Body of pancreas (tissue), 4 donors: ENCODE results near the gene SP100. TPM values are rescaled to one million over a fixed set of nuclear protein-coding genes. Genes with fewer than 3 reads are reported as not detected.
A peak's percentile ranks its signal among the peaks of the same experiment; 100 is the strongest.

ENCODE experiments used
- ATAC-seq: fragments of 150-250 bp; one replicate; pipeline ENCODE4 v1.9.1; 2016
- DNase-seq, 4 donors: peaks; one replicate each; pipeline ENCODE4 v3.0.0-alpha.2; 2019
- H3K27ac ChIP-seq, 4 donors: fragments of 200-600 bp; sonication (generic); 1 replicate in 3 of 4; 2 replicates in 1 of 4; pipeline versions ENCODE4 v1.5.1 to v1.6.1; 2016 to 2019; ENCODE audit warnings: mild to moderate bottlenecking in 1 of 4, mixed read lengths in 1 of 4, moderate library complexity in 1 of 4
- H3K27me3 ChIP-seq, 2 donors: fragments of 200-600 bp; sonication (generic); one replicate each; pipeline ENCODE4 v1.6.0; 2016; ENCODE audit warnings: mild to moderate bottlenecking in 1 of 2
- H3K36me3 ChIP-seq, 2 donors: fragments of 200-600 bp; sonication (generic); replicated peaks in 1 of 2; 2 replicates each; pipeline ENCODE4 v1.5.1; 2016; ENCODE audit warnings: low read depth in 2 of 2; ENCODE audit not compliant: insufficient read depth in 1 of 2
- H3K4me1 ChIP-seq: fragments of 200-600 bp; sonication (generic); one replicate; pipeline ENCODE4 v1.6.0; 2016
- H3K4me3 ChIP-seq, 2 donors: fragments of 200-600 bp; sonication (generic); 1 replicate in 1 of 2; 2 replicates in 1 of 2; pipeline ENCODE4 v1.5.1; 2016 to 2019
- H3K9me3 ChIP-seq, 3 donors: fragments of 200-600 bp; sonication (generic); 1 replicate in 2 of 3; 2 replicates in 1 of 3; pipeline ENCODE4 v1.5.1; 2016
- POLR2A ChIP-seq, 3 donors: fragments of 450-650 bp; IDR thresholded peaks; one replicate each; pipeline ENCODE4 v1.6.1; 2016; ENCODE audit warnings: antibody characterized with exemption in 3 of 3, mild to moderate bottlenecking in 2 of 3
- WGBS, 2 donors: methylation state at CpG; one replicate each; pipeline ENCODE4 v1.1.5; 2017; 5-methylcytosine and 5-hydroxymethylcytosine counted together
- intact Hi-C: fragments of 100-400 bp; cut with DNase I; formaldehyde crosslinking; loops from one replicate; pipeline ENCODE4 v1.15.1; 2023
- total RNA-seq, 2 donors: library from RNA; depleted of rRNA; stranded (reverse); fragments of >200 nt; gene quantifications; one replicate each; pipeline ENCODE4 v1.1.0, GENCODE V29; 2016
- TF ChIP-seq, protein P1 (sequence below), 7 experiments: fragments of 450-650 bp in 4 of 7; fragments of 200-600 bp in 3 of 7; sonication (generic) in 3 of 7; IDR thresholded peaks; one replicate each; pipeline ENCODE4 v1.5.1; 2016 to 2019; ENCODE audit warnings: antibody characterized with exemption in 7 of 7

The SP100 gene
- total RNA-seq, 2 donors from 2014 or later, result 71.9 to 73.2 TPM

DNA sequence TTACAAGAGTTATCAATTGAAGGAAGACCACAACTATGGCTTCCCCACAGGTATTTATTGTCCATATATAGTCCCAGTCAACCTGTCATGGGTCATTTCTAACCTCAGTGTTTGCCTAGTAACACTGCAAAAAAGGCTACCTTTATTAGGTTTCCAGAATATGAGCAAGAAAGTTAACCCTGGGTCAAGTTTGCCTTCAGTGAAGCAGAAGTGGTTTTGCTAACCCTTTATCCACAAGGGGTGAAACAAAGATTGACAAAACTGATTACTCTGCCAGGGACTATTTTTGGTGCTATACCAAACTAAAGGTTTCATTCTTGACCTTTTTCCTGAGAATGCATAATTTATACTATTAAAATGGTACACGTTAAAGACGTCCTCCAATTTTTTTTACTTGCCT is 28.8 kb downstream of the SP100 start:
- WGBS, 2 donors, result 72 to 83% methylated on average over 2 of the region's 2 CpGs
- H3K4me3 ChIP-seq, result no peak overlapping the region
- TF ChIP-seq POLR2A (IDR thresholded peaks at IDR 0.05), result no peak
- TF ChIP-seq, protein P1, sequence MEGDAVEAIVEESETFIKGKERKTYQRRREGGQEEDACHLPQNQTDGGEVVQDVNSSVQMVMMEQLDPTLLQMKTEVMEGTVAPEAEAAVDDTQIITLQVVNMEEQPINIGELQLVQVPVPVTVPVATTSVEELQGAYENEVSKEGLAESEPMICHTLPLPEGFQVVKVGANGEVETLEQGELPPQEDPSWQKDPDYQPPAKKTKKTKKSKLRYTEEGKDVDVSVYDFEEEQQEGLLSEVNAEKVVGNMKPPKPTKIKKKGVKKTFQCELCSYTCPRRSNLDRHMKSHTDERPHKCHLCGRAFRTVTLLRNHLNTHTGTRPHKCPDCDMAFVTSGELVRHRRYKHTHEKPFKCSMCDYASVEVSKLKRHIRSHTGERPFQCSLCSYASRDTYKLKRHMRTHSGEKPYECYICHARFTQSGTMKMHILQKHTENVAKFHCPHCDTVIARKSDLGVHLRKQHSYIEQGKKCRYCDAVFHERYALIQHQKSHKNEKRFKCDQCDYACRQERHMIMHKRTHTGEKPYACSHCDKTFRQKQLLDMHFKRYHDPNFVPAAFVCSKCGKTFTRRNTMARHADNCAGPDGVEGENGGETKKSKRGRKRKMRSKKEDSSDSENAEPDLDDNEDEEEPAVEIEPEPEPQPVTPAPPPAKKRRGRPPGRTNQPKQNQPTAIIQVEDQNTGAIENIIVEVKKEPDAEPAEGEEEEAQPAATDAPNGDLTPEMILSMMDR (IDR thresholded peaks at IDR 0.05), result no peak
- intact Hi-C loops, result no loop called here
- H3K4me1 ChIP-seq, result no peaks in the 10 kb centered on the region
- no peaks in the 10 kb centered on the region for H3K9me3 ChIP-seq
- no peak overlapping the region for H3K27ac ChIP-seq
- H3K36me3 ChIP-seq, result peaks cover 7 to 14% of the 10 kb centered on the region in 2 donors
- ATAC-seq (no peak), DNase-seq (no peak)
- no peaks in the 10 kb centered on the region for H3K27me3 ChIP-seq

DNA sequence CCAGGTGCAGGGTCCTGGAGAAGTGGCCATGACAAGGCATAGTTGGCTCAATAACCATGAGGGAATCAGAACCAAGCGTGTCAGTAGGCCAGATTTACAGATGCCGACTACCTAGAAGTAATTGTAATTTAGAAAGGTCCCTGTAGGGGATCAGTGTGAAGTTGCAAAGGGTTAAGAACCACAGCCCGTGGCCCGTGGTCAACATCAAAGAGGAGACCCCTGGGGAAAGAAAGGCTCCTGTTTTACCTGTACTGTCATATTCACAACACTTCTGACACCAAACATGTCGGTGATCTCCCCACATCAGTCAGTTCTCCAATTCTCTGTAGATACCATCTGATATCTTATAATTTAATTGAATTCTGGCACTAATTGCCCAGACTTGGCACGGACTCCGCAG is 31.0 kb downstream of the SP100 start:
- Histone ChIP-seq H3K4me3 (no peak overlapping the region), H3K4me1 (no peaks in the 10 kb centered on the region), H3K27ac (no peak overlapping the region), H3K36me3 (peaks cover 7 to 17% of the 10 kb centered on the region in 2 donors), H3K27me3 (no peaks in the 10 kb centered on the region), H3K9me3 (no peaks in the 10 kb centered on the region)
- ATAC-seq (no peak), DNase-seq (no peak)
- intact Hi-C loops, result no loop called here
- no peak for TF ChIP-seq POLR2A (IDR thresholded peaks at IDR 0.05)
- TF ChIP-seq, protein P1 (IDR thresholded peaks at IDR 0.05), result no peak
- WGBS, 2 donors, result 80 to 81% methylated on average over 7 of the region's 7 CpGs

DNA sequence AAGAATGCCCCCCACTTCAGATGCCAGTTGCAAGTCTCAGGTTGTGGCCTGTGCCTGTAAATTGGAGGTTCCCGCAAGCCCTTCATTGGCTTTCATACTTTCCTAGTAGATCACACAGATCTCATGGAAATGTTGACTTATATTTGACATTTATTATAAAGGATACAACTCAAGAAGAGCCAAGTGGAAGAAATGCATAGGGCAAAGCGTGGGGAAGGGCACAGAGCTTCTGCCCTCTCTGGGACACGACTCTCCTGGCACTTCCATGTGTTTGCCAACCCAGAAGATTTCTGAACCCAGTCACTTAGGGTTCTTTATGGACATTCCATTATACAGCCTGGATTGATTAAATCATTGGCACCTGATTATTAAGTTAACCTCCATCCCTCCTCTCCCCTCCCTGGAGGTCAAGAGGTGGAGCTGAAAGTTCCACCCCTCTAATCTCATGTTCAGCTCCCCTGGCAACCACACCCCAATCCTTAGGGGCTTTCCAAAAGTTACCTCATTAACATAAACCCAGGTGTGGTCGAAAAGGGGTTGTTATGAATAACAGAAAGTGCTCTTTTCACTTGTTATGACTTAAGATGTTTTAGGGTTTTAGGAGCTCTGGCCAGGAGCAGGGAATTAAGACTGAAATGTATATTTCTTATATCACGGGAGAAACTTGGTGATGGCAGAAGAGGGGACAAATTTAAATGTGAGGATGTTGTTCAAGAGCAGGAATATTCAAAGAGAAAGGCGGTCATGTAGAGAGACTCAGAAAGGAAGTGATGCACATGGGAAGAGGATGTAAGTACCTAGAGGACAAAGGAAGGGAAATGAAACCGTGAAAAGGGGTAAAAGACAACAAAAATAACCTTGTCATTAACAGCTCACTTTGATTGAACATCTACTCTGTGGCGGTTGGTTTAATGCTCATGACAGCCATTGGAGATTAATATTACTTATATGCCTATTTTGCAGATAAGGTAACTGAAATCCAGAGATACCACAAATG is 31.8 kb downstream of the SP100 start:
- intact Hi-C loops, result no loop called here
- whole genome bisulfite sequencing, 2 donors, result 78 to 88% methylated on average over 8 of the region's 8 CpGs
- H3K4me3 ChIP-seq, result no peak overlapping the region
- peaks cover 7 to 17% of the 10 kb centered on the region in 2 donors for H3K36me3 ChIP-seq
- H3K27ac ChIP-seq, result peak overlapping the region in 1 of 4 donors; percentile 10
- TF ChIP-seq POLR2A (IDR thresholded peaks at IDR 0.05), result no peak
- TF ChIP-seq, protein P1 (IDR thresholded peaks at IDR 0.05), result no peak
- H3K27me3 ChIP-seq, result no peaks in the 10 kb centered on the region
- H3K9me3 ChIP-seq, result no peaks in the 10 kb centered on the region
- DNase-seq (no peak), ATAC-seq (no peak)
- H3K4me1 ChIP-seq, result no peaks in the 10 kb centered on the region

DNA sequence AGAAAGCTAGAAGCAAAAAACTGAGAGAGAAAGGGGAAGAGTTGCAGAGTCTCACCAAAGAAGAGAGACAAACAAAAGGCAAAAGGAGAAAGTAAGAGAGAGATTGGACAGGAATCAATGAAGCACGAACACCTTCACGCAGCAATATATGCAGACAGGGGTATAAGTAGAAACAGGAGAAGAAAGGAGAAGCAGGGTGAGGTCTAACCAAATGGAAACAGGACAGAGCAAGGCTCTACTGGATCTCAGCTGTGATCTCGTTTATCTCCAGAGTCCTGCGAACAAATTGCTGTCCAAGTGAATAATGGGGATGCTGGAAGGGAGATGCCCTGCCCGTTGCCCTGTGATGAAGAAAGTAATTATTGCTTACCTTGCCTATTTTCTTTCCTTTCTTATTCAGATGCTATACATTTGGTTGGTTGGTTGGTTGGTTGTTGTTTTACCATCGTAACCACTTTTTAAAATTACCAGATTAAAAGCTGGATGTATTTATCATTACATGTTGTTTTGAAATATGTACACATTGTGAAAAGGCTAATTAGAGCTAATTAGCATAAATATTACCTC is 34.0 kb downstream of the SP100 start:
- H3K27me3 ChIP-seq, result no peaks in the 10 kb centered on the region

More for the DNA sequence above, 34.0 kb downstream of the SP100 start:
- H3K9me3 ChIP-seq, result no peaks in the 10 kb centered on the region
- no peaks in the 10 kb centered on the region for H3K4me1 ChIP-seq
- ATAC-seq (no peak), DNase-seq (no peak)
- H3K27ac ChIP-seq, result no peak overlapping the region
- TF ChIP-seq, protein P1 (IDR thresholded peaks at IDR 0.05), result no peak
- TF ChIP-seq POLR2A (IDR thresholded peaks at IDR 0.05), result no peak
- H3K4me3 ChIP-seq, result no peak overlapping the region
- 94 to 95% methylated on average over 6 of the region's 6 CpGs for WGBS, 2 donors
- peaks cover 0 to 13% of the 10 kb centered on the region in 2 donors for H3K36me3 ChIP-seq
- intact Hi-C loops, result no loop called here
